ENCODE measurements around the gene APOOL. TPM values are rescaled to one million over a fixed set of nuclear protein-coding genes. Genes with fewer than 3 reads are reported as not detected.

APOOL gene
- total RNA-seq, 1 donor from 2014 or later: 15.8 TPM

GRCh38 chrX:85112293-85112692 is 108.6 kb downstream of the APOOL start:
- no peak overlapping the region for H3K4me3 ChIP-seq (ENCODE audit: low read depth, low read length)
- H3K36me3 ChIP-seq (ENCODE audit: control insufficient read depth, insufficient read depth, low read length): no peaks in the 10 kb centered on the region
- TF ChIP-seq CTCF (IDR thresholded peaks at IDR 0.05; ENCODE audit: insufficient read depth, low read length, poor library complexity, severe bottlenecking): no peak
- H3K27me3 ChIP-seq (ENCODE audit: control insufficient read depth, insufficient read depth, low read length): no peaks in the 10 kb centered on the region
- DNase-seq (ENCODE audit: low read depth): no peak

- no peak for TF ChIP-seq CTCF (IDR thresholded peaks at IDR 0.05; ENCODE audit: insufficient read depth, low read length, poor library complexity, severe bottlenecking)
- Histone ChIP-seq H3K36me3 (ENCODE audit: control insufficient read depth, insufficient read depth, low read length) (no peaks in the 10 kb centered on the region), H3K4me3 (ENCODE audit: low read depth, low read length) (no peak overlapping the region)
These were observed 110.1 kb downstream of the APOOL start for GRCh38 chrX:85113746-85114145.

GRCh38 chrX:85114171-85114570 is 110.5 kb downstream of the APOOL start:
- no peaks in the 10 kb centered on the region for H3K27me3 ChIP-seq (ENCODE audit: control insufficient read depth, insufficient read depth, low read length)
- DNase-seq (ENCODE audit: low read depth): no peak
- H3K36me3 ChIP-seq (ENCODE audit: control insufficient read depth, insufficient read depth, low read length): no peaks in the 10 kb centered on the region
- H3K4me3 ChIP-seq (ENCODE audit: low read depth, low read length): no peak overlapping the region
- TF ChIP-seq CTCF (IDR thresholded peaks at IDR 0.05; ENCODE audit: insufficient read depth, low read length, poor library complexity, severe bottlenecking): no peak

More at GRCh38 chrX:85113746-85114145, 110.1 kb downstream of the APOOL start:
- H3K27me3 ChIP-seq (ENCODE audit: control insufficient read depth, insufficient read depth, low read length): no peaks in the 10 kb centered on the region
- DNase-seq (ENCODE audit: low read depth): no peak

- Histone ChIP-seq H3K36me3 (ENCODE audit: control insufficient read depth, insufficient read depth, low read length) (no peaks in the 10 kb centered on the region), H3K4me3 (ENCODE audit: low read depth, low read length) (no peak overlapping the region), H3K27me3 (ENCODE audit: control insufficient read depth, insufficient read depth, low read length) (no peaks in the 10 kb centered on the region)
- TF ChIP-seq CTCF (IDR thresholded peaks at IDR 0.05; ENCODE audit: insufficient read depth, low read length, poor library complexity, severe bottlenecking): no peak
- DNase-seq (ENCODE audit: low read depth): no peak
These were observed 111.1 kb downstream of the APOOL start for GRCh38 chrX:85114776-85115175.

- no peak overlapping the region for H3K4me3 ChIP-seq (ENCODE audit: low read depth, low read length)
- TF ChIP-seq CTCF (IDR thresholded peaks at IDR 0.05; ENCODE audit: insufficient read depth, low read length, poor library complexity, severe bottlenecking): no peak
- no peak for DNase-seq (ENCODE audit: low read depth)
- no peaks in the 10 kb centered on the region for H3K27me3 ChIP-seq (ENCODE audit: control insufficient read depth, insufficient read depth, low read length)
- no peaks in the 10 kb centered on the region for H3K36me3 ChIP-seq (ENCODE audit: control insufficient read depth, insufficient read depth, low read length)
These were observed 111.6 kb downstream of the APOOL start for GRCh38 chrX:85115252-85115651.

- no peak for DNase-seq (ENCODE audit: low read depth)
- no peak for TF ChIP-seq CTCF (IDR thresholded peaks at IDR 0.05; ENCODE audit: insufficient read depth, low read length, poor library complexity, severe bottlenecking)
- H3K27me3 ChIP-seq (ENCODE audit: control insufficient read depth, insufficient read depth, low read length): no peaks in the 10 kb centered on the region
- H3K36me3 ChIP-seq (ENCODE audit: control insufficient read depth, insufficient read depth, low read length): no peaks in the 10 kb centered on the region
- H3K4me3 ChIP-seq (ENCODE audit: low read depth, low read length): no peak overlapping the region
These were observed 132.7 kb downstream of the APOOL start for GRCh38 chrX:85136409-85136808.
